ENCODE measurements around the gene UCP2.
A peak's percentile ranks its signal among the peaks of the same experiment; 100 is the strongest.

UCP2 gene

DNA sequence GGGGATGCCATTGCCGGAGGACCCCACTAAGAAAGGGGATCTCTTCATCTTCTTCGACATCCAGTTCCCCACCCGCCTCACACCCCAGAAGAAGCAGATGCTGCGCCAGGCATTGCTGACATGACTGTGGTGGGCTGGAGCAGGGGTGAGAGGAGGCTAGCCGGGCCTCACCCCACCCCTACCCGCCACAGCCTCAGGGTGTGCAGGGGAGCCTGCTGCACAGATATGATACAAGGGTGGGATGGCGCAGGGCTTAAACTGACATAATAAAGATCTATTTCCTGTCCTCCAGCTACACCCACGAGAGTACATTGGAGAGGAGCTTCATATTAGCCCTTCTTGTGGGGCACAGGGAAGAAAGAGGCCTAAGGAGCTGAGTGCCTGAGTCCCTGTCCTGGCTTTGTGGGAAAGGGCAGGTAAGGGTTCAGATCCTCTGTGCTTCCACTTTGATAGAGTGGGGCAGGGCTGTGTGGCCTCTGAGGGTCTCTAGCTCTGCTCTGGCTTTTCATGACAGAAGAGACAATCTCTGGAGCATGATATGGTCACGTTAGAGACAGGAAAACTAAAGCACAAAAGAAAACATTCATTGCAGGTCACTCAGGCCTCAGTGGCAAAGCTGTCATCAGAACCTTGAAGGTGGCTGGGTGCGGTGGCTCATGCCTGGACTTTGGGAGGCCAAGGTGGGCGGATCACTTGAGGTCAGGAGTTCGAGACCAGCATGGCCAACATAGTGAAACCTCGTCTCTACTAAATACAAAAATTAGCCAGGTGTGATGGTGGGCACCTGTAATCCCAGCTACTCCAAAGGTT, 12.4 kb downstream of the UCP2 start:
- H3K4me3 Mint-ChIP-seq: no peak overlapping the region
- H3K36me3 Mint-ChIP-seq: peaks cover 7% of the 10 kb centered on the region
- peak overlapping the region; percentile 89 for H3K27ac Mint-ChIP-seq
- peaks cover 86% of the 10 kb centered on the region for H3K4me1 Mint-ChIP-seq
- no peaks in the 10 kb centered on the region for H3K27me3 Mint-ChIP-seq
- H3K9me3 Mint-ChIP-seq: no peaks in the 10 kb centered on the region

- H3K36me3 Mint-ChIP-seq: no peaks in the 10 kb centered on the region
- H3K4me1 Mint-ChIP-seq: peaks cover 85% of the 10 kb centered on the region
- H3K27ac Mint-ChIP-seq: peak overlapping the region; percentile 95
- H3K9me3 Mint-ChIP-seq: no peaks in the 10 kb centered on the region
- peak overlapping the region; percentile 2 for H3K4me3 Mint-ChIP-seq
- H3K27me3 Mint-ChIP-seq: no peaks in the 10 kb centered on the region
These were observed 13.6 kb downstream of the UCP2 start for GRCh38 chr11:73969091-73969490.

DNA sequence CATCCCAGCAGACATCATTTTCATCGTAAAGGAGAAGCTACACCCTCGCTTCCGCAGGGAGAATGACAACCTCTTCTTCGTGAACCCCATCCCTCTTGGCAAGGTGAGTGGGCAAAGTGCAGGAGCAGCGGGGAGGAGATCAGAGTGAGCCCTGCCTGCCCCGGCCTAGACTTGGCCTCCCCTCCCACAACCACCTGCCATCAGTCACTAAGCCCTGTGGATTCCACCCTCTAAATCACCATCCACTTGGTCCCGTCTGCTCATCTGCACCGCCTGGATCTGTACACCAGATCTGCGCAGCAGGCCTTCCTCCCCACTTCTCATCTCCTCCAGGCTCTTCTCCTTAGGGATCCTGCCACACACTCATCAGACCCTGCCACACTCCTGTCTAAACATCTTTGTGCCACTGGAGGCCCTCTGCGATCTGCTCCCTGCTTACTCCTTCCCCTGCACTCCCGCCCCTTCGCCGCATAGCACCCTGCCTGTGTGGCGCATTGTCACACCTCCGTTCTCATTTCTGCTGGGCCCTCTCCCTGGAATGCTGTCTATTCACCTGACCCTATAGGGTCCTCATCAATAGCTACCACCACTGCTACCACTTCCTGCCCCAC, 14.2 kb downstream of the UCP2 start:
- Mint-ChIP-seq H3K36me3 (no peaks in the 10 kb centered on the region), H3K9me3 (no peaks in the 10 kb centered on the region), H3K4me1 (peaks cover 81% of the 10 kb centered on the region), H3K4me3 (peak overlapping the region; percentile 2), H3K27ac (peak overlapping the region; percentile 95), H3K27me3 (no peaks in the 10 kb centered on the region)

DNA sequence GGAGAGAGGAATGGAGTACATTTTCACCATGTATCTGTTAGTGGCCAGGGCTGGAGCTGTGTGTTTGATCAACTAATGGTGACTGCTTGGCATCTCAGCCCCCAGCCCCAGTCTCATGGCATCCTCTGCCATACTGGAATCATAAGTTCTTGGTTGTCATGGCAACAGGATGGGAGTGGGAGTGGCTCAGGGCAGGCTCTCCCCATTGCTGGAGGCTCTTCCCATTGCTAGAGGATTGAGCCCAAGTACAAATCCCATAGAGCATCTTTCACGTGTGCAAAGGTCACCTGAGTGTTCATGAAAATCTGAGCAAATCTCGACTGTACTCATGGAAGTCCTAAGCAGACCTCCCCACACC, 16.9 kb downstream of the UCP2 start:
- H3K4me1 Mint-ChIP-seq: peaks cover 55% of the 10 kb centered on the region

DNA sequence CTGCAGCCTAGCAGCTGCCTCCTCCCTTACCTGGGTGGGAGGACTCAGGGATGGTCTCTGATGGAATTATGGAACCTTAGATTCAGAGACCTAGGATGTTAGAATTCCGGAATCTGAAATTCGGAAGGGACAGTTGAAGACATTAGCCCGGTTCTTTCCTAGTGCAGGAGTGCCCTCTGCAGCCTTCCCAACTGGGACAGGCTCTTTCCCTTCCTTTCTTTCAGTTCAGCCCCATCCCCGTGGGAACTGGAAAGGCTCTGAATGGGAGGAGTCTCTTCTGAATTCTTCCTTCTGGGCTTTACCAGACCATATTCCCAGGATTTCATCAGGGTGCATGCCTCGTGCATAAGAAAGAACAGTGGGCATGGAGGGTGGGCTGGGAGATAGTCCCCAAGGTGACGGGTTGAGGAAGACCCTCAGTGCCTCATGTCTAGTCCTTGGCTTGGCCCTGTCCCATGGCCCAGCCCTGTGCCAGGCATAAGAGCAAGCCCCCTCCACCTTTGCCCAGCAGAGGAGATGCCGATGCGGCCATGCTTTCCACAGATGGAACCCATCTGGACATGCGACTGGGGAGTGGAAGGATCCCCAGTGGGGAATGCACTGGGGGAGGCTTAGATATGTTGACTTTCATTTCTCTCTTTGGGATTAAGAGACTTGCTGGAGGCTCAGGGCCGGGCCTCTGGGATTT, 17.4 kb downstream of the UCP2 start:
- H3K9me3 Mint-ChIP-seq: no peaks in the 10 kb centered on the region
- H3K4me3 Mint-ChIP-seq: no peak overlapping the region
- H3K27me3 Mint-ChIP-seq: no peaks in the 10 kb centered on the region
- H3K27ac Mint-ChIP-seq: no peak overlapping the region
- peaks cover 50% of the 10 kb centered on the region for H3K4me1 Mint-ChIP-seq
- H3K36me3 Mint-ChIP-seq: no peaks in the 10 kb centered on the region

More for the DNA sequence above, 16.9 kb downstream of the UCP2 start:
- H3K27ac Mint-ChIP-seq: no peak overlapping the region
- no peak overlapping the region for H3K4me3 Mint-ChIP-seq
- H3K36me3 Mint-ChIP-seq: no peaks in the 10 kb centered on the region
- H3K9me3 Mint-ChIP-seq: no peaks in the 10 kb centered on the region
- no peaks in the 10 kb centered on the region for H3K27me3 Mint-ChIP-seq

DNA sequence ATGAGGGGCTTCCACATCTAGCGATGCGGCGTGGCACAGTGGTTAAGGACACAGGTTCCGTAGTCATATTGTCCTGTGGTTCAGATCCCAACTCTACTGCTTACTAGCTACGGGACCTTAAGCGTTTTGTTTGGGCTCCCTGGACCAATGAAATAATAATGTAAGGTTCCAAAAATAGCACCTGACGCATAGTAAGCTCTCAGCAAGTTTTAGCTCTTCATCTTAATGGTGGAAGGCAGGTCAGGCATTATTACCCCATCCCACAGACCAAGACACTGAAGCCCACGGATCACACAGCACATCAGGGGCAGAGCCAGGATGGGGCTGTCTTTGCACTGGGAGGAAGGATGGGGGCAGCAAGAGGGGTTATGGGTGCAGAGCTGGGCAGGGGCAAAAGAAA, 18.8 kb downstream of the UCP2 start:
- Mint-ChIP-seq H3K9me3 (no peaks in the 10 kb centered on the region), H3K27me3 (no peaks in the 10 kb centered on the region), H3K4me1 (peaks cover 37% of the 10 kb centered on the region), H3K27ac (no peak overlapping the region), H3K4me3 (peak overlapping the region; percentile 51), H3K36me3 (no peaks in the 10 kb centered on the region)

DNA sequence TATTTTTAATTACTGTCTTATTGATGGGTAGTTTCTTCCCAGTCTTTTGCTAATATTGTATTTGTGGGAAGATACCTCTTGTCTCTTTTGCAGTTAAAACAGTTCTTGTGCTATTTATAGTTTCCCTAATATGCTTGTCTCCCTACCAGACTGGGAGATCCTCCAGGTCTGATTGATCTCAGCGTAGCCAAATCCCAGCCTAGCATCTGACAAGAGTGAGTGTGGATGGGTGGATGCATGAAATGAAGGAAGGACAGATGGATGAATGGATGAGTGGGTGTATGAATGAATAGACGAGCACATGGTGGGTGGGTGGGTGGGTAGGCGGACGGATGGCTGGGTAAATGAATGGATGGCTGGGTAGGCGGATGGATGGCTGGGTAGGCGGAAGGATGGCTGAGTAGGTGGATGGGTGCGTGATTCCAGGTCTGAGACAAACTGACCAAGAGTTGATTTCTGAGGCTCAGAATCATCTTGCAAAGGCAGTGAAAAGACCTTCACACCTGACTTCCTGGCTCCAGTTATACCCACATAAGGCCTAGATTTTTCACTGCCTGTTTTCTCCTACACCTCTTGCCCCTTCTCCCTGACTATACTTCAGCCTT, 20.4 kb downstream of the UCP2 start:
- no peaks in the 10 kb centered on the region for H3K9me3 Mint-ChIP-seq
- H3K36me3 Mint-ChIP-seq: no peaks in the 10 kb centered on the region
- no peak overlapping the region for H3K27ac Mint-ChIP-seq
- peaks cover 21% of the 10 kb centered on the region for H3K4me1 Mint-ChIP-seq
- H3K4me3 Mint-ChIP-seq: no peak overlapping the region
- H3K27me3 Mint-ChIP-seq: no peaks in the 10 kb centered on the region

GRCh38 chr11:73961321-73961720, 21.3 kb downstream of the UCP2 start:
- no peaks in the 10 kb centered on the region for H3K36me3 Mint-ChIP-seq
- no peak overlapping the region for H3K4me3 Mint-ChIP-seq
- no peaks in the 10 kb centered on the region for H3K9me3 Mint-ChIP-seq
- peaks cover 2% of the 10 kb centered on the region for H3K27me3 Mint-ChIP-seq
- H3K4me1 Mint-ChIP-seq: peaks cover 21% of the 10 kb centered on the region
- no peak overlapping the region for H3K27ac Mint-ChIP-seq

DNA sequence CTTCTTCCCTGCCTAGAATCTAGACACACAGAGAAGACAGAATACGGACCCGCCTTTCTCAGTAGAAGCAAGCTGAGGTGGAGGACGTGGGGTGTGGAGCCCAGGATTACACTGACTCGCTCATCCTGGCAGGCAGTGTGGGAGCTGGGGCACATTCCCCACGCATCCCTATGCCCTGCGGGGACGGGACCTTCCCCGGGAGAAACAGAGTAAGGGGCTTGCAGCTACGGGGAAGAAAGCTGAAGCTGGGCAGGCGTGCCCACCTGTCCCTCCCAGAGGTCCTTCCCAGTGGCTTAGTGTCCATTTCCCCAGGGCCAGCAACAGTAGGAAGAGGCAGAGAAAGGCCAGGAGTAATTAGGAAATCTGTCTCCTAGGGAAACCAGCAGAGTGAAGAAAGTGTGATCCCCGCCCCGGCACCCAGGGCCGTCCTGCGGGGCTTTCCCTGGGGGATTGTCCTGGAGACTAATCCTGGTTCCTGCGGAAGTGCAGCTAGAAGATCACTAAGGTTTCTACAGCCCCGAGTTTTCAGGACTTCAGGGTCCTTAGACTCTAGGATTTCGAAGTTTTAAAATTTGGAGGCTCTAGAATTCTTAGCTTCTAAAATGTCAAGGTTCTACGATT, 24.0 kb downstream of the UCP2 start:
- peaks cover 2% of the 10 kb centered on the region for H3K27me3 Mint-ChIP-seq
- no peaks in the 10 kb centered on the region for H3K36me3 Mint-ChIP-seq
- no peaks in the 10 kb centered on the region for H3K9me3 Mint-ChIP-seq
- no peaks in the 10 kb centered on the region for H3K4me1 Mint-ChIP-seq
- no peak overlapping the region for H3K4me3 Mint-ChIP-seq
- H3K27ac Mint-ChIP-seq: no peak overlapping the region

GRCh38 chr11:73957654-73958361, 24.8 kb downstream of the UCP2 start:
- Mint-ChIP-seq H3K9me3 (no peaks in the 10 kb centered on the region), H3K4me1 (no peaks in the 10 kb centered on the region), H3K27ac (no peak overlapping the region), H3K36me3 (no peaks in the 10 kb centered on the region), H3K27me3 (peaks cover 2% of the 10 kb centered on the region), H3K4me3 (no peak overlapping the region)

GRCh38 chr11:73956876-73957653, 25.6 kb downstream of the UCP2 start:
- H3K4me1 Mint-ChIP-seq: no peaks in the 10 kb centered on the region
- H3K4me3 Mint-ChIP-seq: no peak overlapping the region
- H3K9me3 Mint-ChIP-seq: no peaks in the 10 kb centered on the region
- no peak overlapping the region for H3K27ac Mint-ChIP-seq
- H3K36me3 Mint-ChIP-seq: no peaks in the 10 kb centered on the region
- peaks cover 2% of the 10 kb centered on the region for H3K27me3 Mint-ChIP-seq

DNA sequence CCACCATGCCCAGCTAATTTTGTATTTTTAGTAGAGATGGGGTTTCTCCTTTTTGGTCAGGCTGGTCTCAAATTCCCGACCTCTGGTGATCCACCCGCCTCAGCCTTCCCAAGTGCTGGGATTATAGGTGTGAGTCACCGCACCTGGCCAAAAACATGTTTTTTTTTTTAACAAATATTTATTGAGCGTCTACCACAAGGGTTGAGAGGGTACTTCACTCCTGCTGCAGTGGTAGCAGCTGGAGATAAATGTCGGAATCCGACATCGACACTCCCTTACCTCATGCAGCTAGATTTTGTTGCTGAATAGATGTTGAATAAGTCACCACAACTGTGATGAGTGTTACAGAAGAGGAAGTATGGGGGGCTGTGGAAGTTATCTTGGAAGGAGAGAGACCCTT, 30.8 kb downstream of the UCP2 start:
- H3K36me3 Mint-ChIP-seq: no peaks in the 10 kb centered on the region
- H3K9me3 Mint-ChIP-seq: no peaks in the 10 kb centered on the region
- H3K4me1 Mint-ChIP-seq: no peaks in the 10 kb centered on the region
- H3K4me3 Mint-ChIP-seq: no peak overlapping the region
- peaks cover 2% of the 10 kb centered on the region for H3K27me3 Mint-ChIP-seq
- H3K27ac Mint-ChIP-seq: no peak overlapping the region

DNA sequence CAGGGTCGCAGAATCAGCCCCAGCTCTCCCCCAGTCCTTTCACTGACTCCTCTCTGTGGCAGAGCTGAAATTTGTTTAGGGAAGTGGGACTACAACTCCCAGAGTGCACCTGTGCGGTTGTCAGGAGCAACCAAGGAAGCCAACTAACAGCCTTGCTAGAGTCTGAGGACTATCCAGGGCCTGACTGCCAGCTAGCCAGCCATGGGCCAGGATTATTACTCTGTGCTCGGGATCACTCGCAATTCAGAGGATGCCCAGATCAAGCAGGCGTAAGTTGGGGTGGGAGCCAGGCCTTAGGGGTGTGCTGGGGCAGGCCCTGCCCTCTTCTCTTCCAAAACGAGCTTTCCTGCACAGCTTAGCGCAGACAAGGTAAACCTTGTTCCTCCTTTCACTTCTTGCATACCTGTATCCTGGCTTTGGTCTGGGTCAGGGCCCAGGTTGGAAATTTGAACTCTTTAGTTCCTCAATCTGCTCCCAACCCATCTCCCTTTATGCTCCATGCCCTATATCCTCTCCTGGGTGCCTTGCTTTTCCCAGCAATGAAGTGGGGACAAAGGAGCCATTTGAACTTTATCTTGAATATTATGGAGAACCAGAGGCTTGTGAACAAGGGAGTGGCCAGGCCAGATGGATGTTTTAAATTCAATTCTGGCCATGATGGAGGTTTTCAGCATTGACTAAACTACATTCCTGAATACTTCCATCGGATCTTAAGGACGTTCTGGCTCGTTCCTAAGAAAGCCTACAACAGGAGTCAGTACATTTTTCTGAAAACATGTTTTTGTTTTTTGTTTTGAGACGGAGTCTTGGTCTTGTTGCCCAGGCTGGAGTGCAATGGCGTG, 31.6 kb downstream of the UCP2 start, which contains the start of gene DNAJB13:
Gene DNAJB13, plus strand, starts transcription at position 158 of the 842 bp plus-strand sequence. Its CDS starts 44 bp downstream, at position 202.
- H3K9me3 Mint-ChIP-seq: no peaks in the 10 kb centered on the region
- H3K27ac Mint-ChIP-seq: no peak within 1 kb of the TSS
- H3K4me3 Mint-ChIP-seq: no peak within 1 kb of the TSS
- no peaks in the 10 kb centered on the region for H3K36me3 Mint-ChIP-seq
- H3K27me3 Mint-ChIP-seq: no peaks in the 10 kb centered on the region
- no peaks in the 10 kb centered on the region for H3K4me1 Mint-ChIP-seq

DNA sequence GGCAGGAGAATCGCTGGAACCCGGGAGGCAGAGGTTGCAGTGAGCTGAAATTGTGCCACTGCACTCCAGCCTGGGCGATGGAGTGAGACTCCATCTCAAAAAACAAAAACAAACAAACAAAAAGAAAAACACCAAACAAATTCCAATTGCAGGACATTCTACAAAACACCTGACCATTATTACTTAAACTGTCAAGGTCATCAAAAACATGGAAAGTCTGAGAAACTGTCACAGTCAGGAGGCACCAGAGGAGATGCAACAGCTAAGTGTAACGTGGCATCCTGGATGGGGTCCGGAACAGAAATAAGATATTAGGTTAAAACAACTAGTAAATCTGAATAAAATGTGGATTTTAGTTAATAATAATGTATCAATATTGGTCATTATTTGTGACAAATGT, 32.7 kb downstream of the UCP2 start:
- no peaks in the 10 kb centered on the region for H3K27me3 Mint-ChIP-seq
- H3K36me3 Mint-ChIP-seq: no peaks in the 10 kb centered on the region
- no peaks in the 10 kb centered on the region for H3K9me3 Mint-ChIP-seq
- no peak overlapping the region for H3K27ac Mint-ChIP-seq
- no peaks in the 10 kb centered on the region for H3K4me1 Mint-ChIP-seq
- no peak overlapping the region for H3K4me3 Mint-ChIP-seq
